ENCODE results near the gene MED13L.

GRCh38 chr12:116199160-116199706, 78.3 kb downstream of the MED13L start:
- TF ChIP-seq CTCF (conservative IDR thresholded peaks at IDR 0.05 in 1 of 2, IDR thresholded peaks at IDR 0.05 in 1 of 2; ENCODE audit: low read depth in 1 of 2, low read length in 2 of 2) = no peak
- no peak for TF ChIP-seq EZH2 (IDR thresholded peaks at IDR 0.05; ENCODE audit: low read length, missing control alignments)
